Gastroesophageal sphincter (tissue), 4 donors: ENCODE results near the gene RASSF7. TPM values are rescaled to one million over a fixed set of nuclear protein-coding genes. Genes with fewer than 3 reads are reported as not detected.

Source experiments
- ATAC-seq: fragments of 150-250 bp; one replicate; pipeline ENCODE4 v1.9.1; 2016; ENCODE audit warnings: mild to moderate bottlenecking, moderate library complexity
- H3K27ac ChIP-seq, 4 donors: fragments of 200-600 bp; sonication (generic) in 3 of 4; 1 replicate in 3 of 4; 2 replicates in 1 of 4; pipeline ENCODE4 v1.5.1; 2016 to 2019
- H3K27me3 ChIP-seq: fragments of 200-600 bp; sonication (generic); one replicate; pipeline ENCODE4 v1.5.1; 2019
- H3K36me3 ChIP-seq, 2 donors: fragments of 200-600 bp; sonication (generic); one replicate each; pipeline ENCODE4 v1.5.1; 2019; ENCODE audit warnings: control low read depth in 1 of 2
- H3K4me1 ChIP-seq, 3 donors: fragments of 200-600 bp; sonication (generic); 1 replicate in 2 of 3; 2 replicates in 1 of 3; pipeline ENCODE4 v1.5.1; 2016 to 2019; ENCODE audit warnings: control low read depth in 2 of 3
- H3K4me3 ChIP-seq, 2 donors: fragments of 200-600 bp; sonication (generic); one replicate each; pipeline ENCODE4 v1.5.1; 2019; ENCODE audit warnings: mild to moderate bottlenecking in 1 of 2, moderate library complexity in 1 of 2
- H3K9me3 ChIP-seq, 3 donors: fragments of 200-600 bp; sonication (generic); one replicate each; pipeline ENCODE4 v1.5.1; 2017 to 2019; ENCODE audit warnings: control low read depth in 2 of 3
- CTCF ChIP-seq, 4 experiments: fragments of 200-600 bp in 2 of 4; fragments of 450-650 bp in 2 of 4; sonication (generic) in 1 of 4; IDR thresholded peaks; one replicate each; pipeline ENCODE4 v1.5.1; 2017 to 2019; ENCODE audit warnings: antibody characterized with exemption in 4 of 4, mild to moderate bottlenecking in 2 of 4, moderate library complexity in 2 of 4
- EP300 ChIP-seq: sonication (generic); formaldehyde crosslinking; IDR thresholded peaks from one replicate; pipeline ENCODE4 v1.6.1; 2017; ENCODE audit warnings: antibody characterized with exemption, mild to moderate bottlenecking
- POLR2A ChIP-seq, 2 donors: fragments of 450-650 bp; IDR thresholded peaks; one replicate each; pipeline ENCODE4 v1.6.1; 2017; ENCODE audit warnings: antibody characterized with exemption in 2 of 2, mild to moderate bottlenecking in 2 of 2, moderate library complexity in 1 of 2
- POLR2AphosphoS5 ChIP-seq: sonication (generic); formaldehyde crosslinking; IDR thresholded peaks from one replicate; pipeline ENCODE4 v1.6.1; 2017; ENCODE audit warnings: antibody characterized with exemption
- WGBS, 2 donors: methylation state at CpG; one replicate each; pipeline ENCODE4 v1.1.5; 2018; ENCODE audit warnings: low coverage in 1 of 2; 5-methylcytosine and 5-hydroxymethylcytosine counted together
- total RNA-seq, 4 donors: library from RNA; depleted of rRNA; stranded (reverse); fragments of >200 nt; gene quantifications; one replicate each; pipeline ENCODE4 v1.1.0, GENCODE V29; 2016

RASSF7 gene
- total RNA-seq, 4 donors from 2014 or later: 3.4 to 12.5 (median 8.6) TPM

- TF ChIP-seq EP300 (no peak), POLR2A (IDR thresholded peaks at IDR 0.05) (no peak), CTCF (IDR thresholded peaks at IDR 0.05) (no peak), POLR2AphosphoS5 (no peak)
- Histone ChIP-seq H3K27ac (no peak overlapping the region), H3K36me3 (peaks cover 0 to 39% of the 10 kb centered on the region in 2 donors), H3K4me3 (no peak overlapping the region), H3K4me1 (peaks cover 0 to 32% (median 16%) of the 10 kb centered on the region in 3 donors), H3K9me3 (no peaks in the 10 kb centered on the region), H3K27me3 (no peaks in the 10 kb centered on the region)
- ATAC-seq: no peak
- WGBS, 2 donors: no CpG with 5 or more reads among the region's 28 CpGs
Observed at GRCh38 chr11:530960-531831, 29.6 kb upstream of the RASSF7 start.

GRCh38 chr11:531919-532526 is 28.7 kb upstream of the RASSF7 start:
- H3K36me3 ChIP-seq: peaks cover 0 to 39% of the 10 kb centered on the region in 2 donors
- no peak for TF ChIP-seq EP300
- TF ChIP-seq CTCF (IDR thresholded peaks at IDR 0.05): no peak
- TF ChIP-seq POLR2A (IDR thresholded peaks at IDR 0.05): no peak
- no peak for TF ChIP-seq POLR2AphosphoS5

GRCh38 chr11:532527-532985 is 28.2 kb upstream of the RASSF7 start:
- Histone ChIP-seq H3K36me3 (peaks cover 0 to 39% of the 10 kb centered on the region in 2 donors), H3K27me3 (peaks cover 10% of the 10 kb centered on the region), H3K27ac (no peak overlapping the region), H3K4me3 (no peak overlapping the region), H3K9me3 (no peaks in the 10 kb centered on the region), H3K4me1 (peaks cover 0 to 45% (median 28%) of the 10 kb centered on the region in 3 donors)
- WGBS, 2 donors: 70 to 71% methylated on average over 2 to 4 of the region's 23 CpGs
- no peak for ATAC-seq
- TF ChIP-seq POLR2A (IDR thresholded peaks at IDR 0.05) (no peak), EP300 (no peak)

More at GRCh38 chr11:531919-532526, 28.7 kb upstream of the RASSF7 start:
- H3K4me1 ChIP-seq: peaks cover 0 to 40% (median 23%) of the 10 kb centered on the region in 3 donors
- H3K27me3 ChIP-seq: peaks cover 5% of the 10 kb centered on the region
- no peak overlapping the region for H3K4me3 ChIP-seq
- H3K9me3 ChIP-seq: no peaks in the 10 kb centered on the region
- 74 to 79% methylated on average over 6 to 7 of the region's 18 CpGs for WGBS, 2 donors
- H3K27ac ChIP-seq: no peak overlapping the region
- no peak for ATAC-seq

- WGBS, 2 donors: no CpG with 5 or more reads among the region's 33 CpGs
- H3K4me1 ChIP-seq: peaks cover 0 to 51% (median 30%) of the 10 kb centered on the region in 3 donors
- no peak overlapping the region for H3K4me3 ChIP-seq
- no peaks in the 10 kb centered on the region for H3K9me3 ChIP-seq
- H3K27me3 ChIP-seq: peaks cover 16% of the 10 kb centered on the region
- TF ChIP-seq POLR2A (IDR thresholded peaks at IDR 0.05) (no peak), CTCF (IDR thresholded peaks at IDR 0.05) (no peak), EP300 (no peak)
- H3K27ac ChIP-seq: no peak overlapping the region
- peaks cover 0 to 39% of the 10 kb centered on the region in 2 donors for H3K36me3 ChIP-seq
- no peak for ATAC-seq
Observed at GRCh38 chr11:532986-533585, 27.7 kb upstream of the RASSF7 start.
